Measurements from ENCODE around the gene TUFT1.

DNA sequence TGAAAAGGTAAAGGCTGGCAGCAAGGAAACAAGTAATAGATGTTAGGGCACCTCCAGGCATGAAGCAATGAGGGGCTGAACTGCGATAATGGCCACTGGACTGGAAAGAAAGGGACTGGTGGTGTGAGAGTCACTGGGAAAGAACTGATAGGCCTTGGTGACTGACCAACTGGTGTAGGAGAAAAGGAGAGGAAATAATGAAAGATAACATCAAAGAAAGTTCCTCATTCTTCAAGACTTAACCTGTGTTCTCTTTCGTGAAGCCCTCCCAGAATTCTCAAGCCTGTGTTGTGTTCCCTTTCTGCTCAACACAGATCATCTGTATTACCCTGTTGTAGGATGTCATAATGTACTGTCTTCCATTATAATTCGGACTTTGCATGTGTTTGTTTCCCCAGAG, 50.9 kb downstream of the TUFT1 start:
- TF ChIP-seq, protein P1, sequence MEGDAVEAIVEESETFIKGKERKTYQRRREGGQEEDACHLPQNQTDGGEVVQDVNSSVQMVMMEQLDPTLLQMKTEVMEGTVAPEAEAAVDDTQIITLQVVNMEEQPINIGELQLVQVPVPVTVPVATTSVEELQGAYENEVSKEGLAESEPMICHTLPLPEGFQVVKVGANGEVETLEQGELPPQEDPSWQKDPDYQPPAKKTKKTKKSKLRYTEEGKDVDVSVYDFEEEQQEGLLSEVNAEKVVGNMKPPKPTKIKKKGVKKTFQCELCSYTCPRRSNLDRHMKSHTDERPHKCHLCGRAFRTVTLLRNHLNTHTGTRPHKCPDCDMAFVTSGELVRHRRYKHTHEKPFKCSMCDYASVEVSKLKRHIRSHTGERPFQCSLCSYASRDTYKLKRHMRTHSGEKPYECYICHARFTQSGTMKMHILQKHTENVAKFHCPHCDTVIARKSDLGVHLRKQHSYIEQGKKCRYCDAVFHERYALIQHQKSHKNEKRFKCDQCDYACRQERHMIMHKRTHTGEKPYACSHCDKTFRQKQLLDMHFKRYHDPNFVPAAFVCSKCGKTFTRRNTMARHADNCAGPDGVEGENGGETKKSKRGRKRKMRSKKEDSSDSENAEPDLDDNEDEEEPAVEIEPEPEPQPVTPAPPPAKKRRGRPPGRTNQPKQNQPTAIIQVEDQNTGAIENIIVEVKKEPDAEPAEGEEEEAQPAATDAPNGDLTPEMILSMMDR (conservative IDR thresholded peaks at IDR 0.05; ENCODE audit: low read length), result no peak
- no peak for TF ChIP-seq EZH2phosphoT487 (IDR thresholded peaks at IDR 0.05; ENCODE audit: borderline replicate concordance, low read depth, low read length)
